GM18870 (cell line): Measurements from ENCODE around the gene ATXN1.
A peak's percentile ranks its signal among the peaks of the same experiment; 100 is the strongest.

ENCODE experiments used
- ATAC-seq: cut with Tn5 transposase; IDR thresholded peaks from one replicate; pipeline ENCODE4 v1.9.1; 2021; ENCODE audit warnings: moderate library complexity; ENCODE audit not compliant: unreplicated experiment

ATXN1 gene

GRCh38 chr6:16783952-16784565, 22.8 kb upstream of the ATXN1 start:
- ATAC-seq: no peak

DNA sequence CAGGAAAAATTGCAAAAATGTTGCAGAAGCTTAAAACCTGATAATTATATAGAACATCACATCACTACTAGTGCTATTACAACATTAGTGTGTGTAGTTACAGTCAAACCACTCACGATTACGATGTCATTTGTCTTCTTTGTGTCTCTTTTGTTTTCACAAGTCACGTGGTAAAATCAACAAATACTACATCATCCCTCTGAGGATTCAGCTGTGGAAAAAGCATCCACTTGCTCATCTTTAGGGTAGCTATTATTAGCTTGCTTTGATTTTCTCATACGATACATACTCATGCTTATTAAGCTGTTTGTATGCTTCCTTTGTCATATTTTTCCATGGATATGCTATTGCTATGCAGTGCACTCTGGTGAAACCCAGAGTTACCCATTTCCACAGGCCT, 22.2 kb upstream of the ATXN1 start:
- ATAC-seq: no peak

GRCh38 chr6:16782278-16782677, 21.0 kb upstream of the ATXN1 start:
- ATAC-seq: no peak

DNA sequence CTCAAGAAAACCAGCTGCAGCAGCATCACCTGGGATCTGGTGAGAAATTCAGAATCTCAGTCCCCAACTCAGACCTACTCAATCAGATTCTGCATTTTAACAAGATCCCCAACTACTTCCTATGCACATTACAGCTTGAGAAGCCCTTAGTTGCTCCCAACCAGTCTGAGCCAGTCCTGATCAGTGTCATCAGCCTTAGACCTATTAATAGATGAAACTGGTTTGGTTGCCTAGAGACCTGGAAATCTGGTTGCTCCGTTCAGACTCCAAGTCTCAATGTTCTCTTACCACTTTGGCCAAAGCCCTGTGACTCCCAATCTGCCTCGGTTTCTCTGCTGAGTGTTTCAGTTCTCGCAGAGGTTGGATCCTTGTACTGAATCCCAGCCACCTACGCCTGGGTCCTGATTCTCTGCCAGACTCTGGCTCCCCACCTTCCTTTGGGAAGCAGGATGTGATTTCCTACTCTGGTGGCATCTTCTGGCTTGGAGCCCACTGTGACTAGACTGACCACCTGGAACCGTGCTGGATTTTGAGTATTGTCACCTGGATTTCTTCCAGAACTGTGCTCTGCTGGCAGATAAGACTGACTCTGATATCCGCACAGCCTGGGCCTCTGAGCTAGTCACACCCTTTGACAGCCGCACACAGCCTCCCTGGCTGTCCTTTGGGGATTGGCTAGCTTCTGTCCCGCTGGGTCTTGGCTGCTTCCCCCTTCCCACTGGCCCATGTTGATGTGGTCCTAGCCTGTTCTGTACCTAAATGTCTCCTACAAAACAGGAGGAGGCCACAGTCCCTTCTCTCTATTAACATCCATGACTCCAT, 20.3 kb upstream of the ATXN1 start:
- no peak for ATAC-seq

DNA sequence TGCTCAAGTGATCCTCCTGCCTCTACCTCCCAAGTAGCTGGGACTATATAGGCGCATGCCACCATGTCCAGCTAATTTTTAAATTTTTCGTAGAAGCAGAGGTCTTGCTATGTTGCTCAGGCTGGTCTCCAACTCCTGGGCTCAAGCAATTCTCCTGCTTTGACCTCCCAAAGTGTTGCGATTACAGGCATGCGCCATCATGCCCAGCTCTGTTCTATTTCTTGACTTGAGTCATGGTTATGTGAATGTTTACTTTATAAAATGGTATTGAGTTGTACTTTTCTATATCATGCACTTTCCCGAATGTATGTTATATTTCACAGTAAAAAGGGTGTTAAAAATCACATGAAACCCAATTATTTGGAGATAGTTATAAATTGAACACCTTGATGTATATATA, 17.3 kb upstream of the ATXN1 start:
- ATAC-seq: no peak

DNA sequence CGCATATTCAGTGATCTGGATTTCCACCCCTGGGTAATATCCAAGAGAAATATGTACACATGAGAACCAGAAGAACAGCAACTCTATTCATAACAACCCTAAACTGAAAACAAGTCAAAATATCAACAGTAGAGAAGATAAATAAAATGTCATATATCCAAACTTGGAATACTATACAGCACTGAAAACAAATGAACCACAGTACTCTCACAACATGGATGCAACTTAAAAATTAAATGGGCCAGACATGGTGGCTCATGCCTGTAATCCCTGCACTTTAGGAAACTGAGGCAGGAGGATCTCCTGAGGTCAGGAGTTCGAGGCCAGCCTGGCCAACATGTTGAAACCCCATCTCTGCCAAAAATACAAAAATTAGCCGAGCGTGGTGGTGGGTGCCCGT, 16.5 kb upstream of the ATXN1 start:
- no peak for ATAC-seq

- ATAC-seq: no peak
Observed at GRCh38 chr6:16776394-16777017, 15.2 kb upstream of the ATXN1 start.

- no peak for ATAC-seq
Observed at GRCh38 chr6:16774437-16774836, 13.2 kb upstream of the ATXN1 start.

GRCh38 chr6:16773362-16773761, 12.1 kb upstream of the ATXN1 start:
- no peak for ATAC-seq

DNA sequence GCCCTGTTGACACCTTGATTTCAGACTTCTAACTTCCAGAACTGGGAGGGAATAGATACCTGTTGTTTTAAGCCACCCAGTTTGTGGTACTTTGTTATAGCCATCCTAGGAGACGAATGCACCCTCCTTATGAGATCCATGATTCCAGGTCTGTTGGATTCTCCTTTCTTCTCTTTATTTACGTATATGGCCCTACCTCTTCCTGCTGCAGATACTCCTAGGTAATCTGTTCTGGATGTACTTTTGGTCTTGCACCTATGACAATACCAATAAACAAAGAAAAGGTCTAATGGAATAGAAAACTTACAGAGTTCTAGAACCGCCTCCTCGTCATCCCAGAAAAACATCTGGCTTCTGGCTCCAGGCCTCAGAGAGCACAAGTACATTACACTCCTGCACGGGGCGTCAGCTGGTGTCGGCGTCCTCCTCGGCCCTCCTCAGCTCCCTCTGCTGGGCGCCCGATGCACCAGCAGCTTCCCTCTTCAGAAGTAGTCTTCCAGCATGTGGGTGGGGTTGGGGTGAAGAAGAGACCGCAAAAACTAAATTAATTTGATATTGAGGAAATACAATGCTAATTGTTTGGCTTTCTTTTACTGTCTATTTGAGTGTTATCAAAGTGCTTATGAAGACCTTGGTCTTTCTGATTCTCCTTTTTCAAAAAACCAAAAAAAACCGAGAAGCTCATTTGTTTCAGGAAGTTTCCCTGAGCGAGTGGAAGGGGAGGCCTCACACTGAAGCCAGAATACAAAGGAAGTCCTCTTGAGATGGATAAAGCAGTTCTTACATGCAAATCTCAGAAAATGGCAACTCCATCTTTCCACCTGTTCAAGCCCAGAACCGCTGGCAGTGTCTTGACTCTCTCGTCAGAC, 9.7 kb upstream of the ATXN1 start:
- ATAC-seq: peak; percentile 40

DNA sequence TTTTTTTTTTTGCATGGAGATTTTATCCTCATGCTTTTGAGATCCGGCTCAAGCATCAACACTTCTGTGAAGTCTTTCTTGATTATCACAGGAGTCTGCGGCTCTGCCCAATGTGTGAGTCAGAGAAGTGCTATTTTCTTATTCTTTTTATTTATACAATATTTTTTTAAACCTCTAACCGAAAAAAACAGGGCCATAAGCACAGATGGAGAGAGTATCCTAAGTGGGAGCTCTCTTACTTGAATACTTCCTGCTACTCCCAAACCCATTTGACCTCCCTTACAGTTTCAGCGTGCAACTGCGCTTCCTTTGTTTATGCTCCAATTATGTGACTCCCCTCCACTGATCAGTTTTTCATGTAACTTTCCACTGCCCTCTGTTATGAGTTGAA, 8.7 kb upstream of the ATXN1 start:
- ATAC-seq: no peak

- ATAC-seq: peak; percentile 56
Observed at GRCh38 chr6:16769131-16769985, 8.1 kb upstream of the ATXN1 start.

DNA sequence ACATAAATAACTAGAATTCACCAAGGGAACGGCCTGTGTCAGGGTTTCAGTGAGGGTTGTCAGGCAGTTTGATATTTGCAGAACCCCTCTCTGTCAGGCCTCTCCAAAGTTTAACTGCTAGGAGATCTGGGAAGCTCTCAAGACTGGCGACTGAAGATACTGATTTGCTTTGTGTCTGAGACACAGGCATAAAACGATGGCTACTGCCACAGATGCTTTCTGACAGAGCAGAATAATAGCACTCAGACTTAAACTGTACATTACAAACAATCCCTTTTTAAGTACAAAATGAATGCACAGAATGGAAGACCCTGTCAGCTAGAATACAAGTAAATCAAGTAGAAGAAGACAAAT, 7.2 kb upstream of the ATXN1 start:
- no peak for ATAC-seq

DNA sequence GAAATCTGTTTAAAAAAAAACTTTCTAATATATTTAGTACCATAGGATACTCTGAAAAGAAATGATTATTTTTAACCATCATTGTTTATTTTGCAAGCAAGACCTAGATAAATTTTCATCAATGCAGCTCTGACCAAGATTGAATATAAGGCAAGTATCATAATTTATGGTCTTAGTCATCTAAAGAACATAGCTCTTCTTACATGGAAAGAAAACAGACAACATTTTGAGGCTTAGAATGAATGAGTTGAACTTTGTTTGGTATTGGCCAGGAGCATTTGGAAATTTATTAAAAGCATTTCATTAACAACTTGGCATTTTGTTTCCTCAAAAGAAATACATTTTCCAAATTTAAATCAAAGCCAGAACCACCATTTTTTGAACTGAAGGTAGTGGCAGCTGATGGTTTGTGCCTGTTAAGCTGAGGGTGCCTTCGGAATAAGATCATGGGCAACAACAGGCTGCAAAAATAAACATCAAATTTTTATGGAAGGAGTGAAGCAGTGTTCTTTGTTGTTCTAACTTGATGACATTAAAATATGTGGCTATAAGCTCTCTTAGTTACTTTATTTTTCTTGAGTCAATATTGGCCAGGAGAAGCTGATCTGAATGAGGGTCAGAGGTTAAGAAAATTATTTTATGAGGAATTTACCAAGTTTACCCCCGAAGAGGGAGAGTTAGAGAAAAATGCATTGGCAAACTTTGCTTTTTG, 6.7 kb upstream of the ATXN1 start:
- no peak for ATAC-seq

DNA sequence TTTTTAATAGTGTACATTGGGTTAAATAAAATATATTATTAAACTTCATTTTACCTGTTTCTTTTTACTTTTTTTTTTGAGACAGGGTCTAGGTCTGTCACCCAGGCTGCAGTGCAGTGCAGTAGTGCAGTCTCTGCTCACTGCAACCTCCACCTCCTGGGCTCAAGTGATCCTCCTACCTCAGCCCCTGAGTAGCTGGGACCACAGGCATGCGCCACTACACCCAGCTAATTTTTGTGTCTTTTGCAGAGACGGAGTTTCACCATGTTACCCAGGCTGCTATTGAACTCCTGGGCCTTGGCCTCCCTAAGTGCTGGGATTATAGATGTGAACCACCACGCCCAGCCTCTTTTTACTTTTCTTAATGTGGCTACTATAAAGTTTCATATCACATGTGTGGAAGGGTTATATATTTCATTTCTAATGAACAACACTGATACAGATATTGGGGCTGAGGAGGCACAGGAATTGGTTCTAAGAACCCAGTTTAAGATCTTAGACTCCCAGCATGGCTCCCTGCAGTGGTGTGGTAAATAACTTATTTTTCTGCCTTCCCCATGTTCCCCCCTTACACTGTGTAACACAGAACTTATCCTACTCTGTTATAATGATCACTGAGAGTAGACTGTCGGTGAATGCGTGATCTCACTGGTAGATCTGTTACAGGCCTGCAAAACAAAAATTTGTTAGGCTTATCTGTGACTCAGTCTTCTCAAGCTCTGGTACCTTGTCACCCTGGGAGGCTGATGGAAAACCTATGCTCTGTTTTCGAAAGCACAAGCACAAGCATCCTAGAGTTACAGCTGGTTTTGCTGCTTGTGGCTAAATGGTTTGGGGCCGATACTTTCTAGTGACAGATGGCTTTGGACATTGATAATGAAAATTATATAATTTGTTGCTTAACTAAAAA, 5.8 kb upstream of the ATXN1 start:
- ATAC-seq: no peak

GRCh38 chr6:16766043-16766536, 4.8 kb upstream of the ATXN1 start:
- no peak for ATAC-seq

GRCh38 chr6:16765235-16765634, 4.0 kb upstream of the ATXN1 start:
- ATAC-seq: no peak

DNA sequence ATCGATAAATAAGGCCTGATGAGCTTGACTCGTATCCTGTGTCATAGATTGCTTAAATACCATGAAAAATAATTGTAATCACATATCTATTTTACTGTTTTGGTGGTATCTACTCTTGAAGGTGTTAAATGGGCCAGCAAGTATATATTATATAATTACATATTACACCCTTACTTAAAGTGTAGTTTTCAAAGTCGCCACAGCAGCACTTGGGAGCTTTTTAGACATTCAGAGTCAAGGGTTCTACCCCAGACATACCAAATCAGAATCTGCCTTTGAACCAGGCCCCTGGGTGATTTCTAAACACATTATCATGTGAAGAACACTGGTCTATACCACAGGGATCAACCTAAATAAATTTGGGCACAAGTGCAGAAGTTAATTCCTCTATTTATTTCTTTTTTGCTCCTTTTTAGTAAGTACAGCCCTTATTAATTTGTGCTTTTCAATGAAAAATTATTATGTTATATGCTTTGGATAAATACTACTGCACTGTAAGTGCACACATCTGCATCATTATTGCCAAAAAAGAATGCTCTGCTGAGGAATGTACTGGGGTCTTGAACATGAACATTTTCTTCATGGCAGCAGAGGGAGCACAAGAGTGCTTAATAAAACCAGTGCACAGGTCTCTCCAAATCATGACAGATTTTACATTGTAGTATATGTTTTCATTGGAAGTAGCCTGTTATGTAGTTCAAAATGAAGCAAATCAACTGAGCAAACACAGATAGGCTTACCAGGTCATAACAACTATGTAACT, 3.1 kb upstream of the ATXN1 start:
- ATAC-seq: no peak
